Left cardiac atrium (tissue), 4 donors: Measurements from ENCODE around the gene MYO1D. TPM values are rescaled to one million over a fixed set of nuclear protein-coding genes. Genes with fewer than 3 reads are reported as not detected.

Experiments used
- ATAC-seq, 2 donors: fragments of 200-7000 bp; cut with Tn5 transposase; one replicate each; pipeline ENCODE4 v1.9.1; 2020; ENCODE audit warnings: mild to moderate bottlenecking in 2 of 2, moderate library complexity in 2 of 2
- DNase-seq: peaks from one replicate; pipeline ENCODE4 v3.0.0-alpha.2; 2020
- intact Hi-C, 2 donors: fragments of 100-400 bp; cut with DNase I; formaldehyde crosslinking; loops; one replicate each; pipeline versions ENCODE4 v1.14.1 to v1.15.1; 2022 to 2023
- total RNA-seq, 2 donors: library from RNA; stranded (reverse); fragmentation: NEBNext Ultra II Directional; extraction: Animal tissue kit (Norgen Biotek cat#: 25700); gene quantifications; one replicate each; pipeline ENCODE4 v1.2.1, GENCODE V29; 2021
- donor health status: DM: no; HTN: yes; CAD: no.
- donor health status: DM: no; HTN: yes; CAD: no; lungs with severe emphysema.
- donor health status: DM: yes; HTN: yes; CAD: no.
- donor health status: Dilated cardiomyopathy.

Gene MYO1D
- total RNA-seq, 2 donors from 2014 or later = 9.5 to 21.8 TPM

GRCh38 chr17:32449963-32450362 lies 427.0 kb downstream of the MYO1D start:
- no peak for DNase-seq
- intact Hi-C loops = no loop called here
- ATAC-seq = no peak

DNA sequence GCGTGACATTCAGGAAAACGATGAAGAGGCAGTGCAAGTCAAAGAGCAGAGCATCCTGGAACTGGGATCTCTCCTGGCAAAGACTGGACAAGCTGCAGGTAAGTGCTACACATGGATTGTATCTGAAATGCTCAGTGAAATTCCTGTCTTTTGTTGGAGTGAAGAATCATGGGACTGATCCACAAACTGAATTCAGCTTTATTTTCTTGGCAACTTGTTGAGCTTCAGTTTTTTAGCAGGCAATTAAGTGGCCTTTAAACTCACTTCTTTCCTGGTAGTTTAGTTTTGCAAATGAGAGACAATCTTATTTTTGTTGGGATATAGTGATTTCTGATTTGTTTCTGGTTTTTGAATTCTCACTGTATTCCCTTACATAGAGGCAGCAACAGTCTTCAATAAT lies 430.0 kb downstream of the MYO1D start:
- ATAC-seq (no peak), DNase-seq (no peak)
- intact Hi-C loops = no loop called here

- ATAC-seq (no peak), DNase-seq (no peak)
- intact Hi-C loops = no loop called here
Observed at GRCh38 chr17:32445971-32446370, 431.0 kb downstream of the MYO1D start.

GRCh38 chr17:32445497-32445896 lies 431.4 kb downstream of the MYO1D start:
- intact Hi-C loops = no loop called here
- DNase-seq (no peak), ATAC-seq (no peak)

- DNase-seq = peak; percentile 37
- intact Hi-C loops = no loop called here
- ATAC-seq = peak; percentile 46 to 80
Observed at GRCh38 chr17:32445074-32445415, 431.9 kb downstream of the MYO1D start.

DNA sequence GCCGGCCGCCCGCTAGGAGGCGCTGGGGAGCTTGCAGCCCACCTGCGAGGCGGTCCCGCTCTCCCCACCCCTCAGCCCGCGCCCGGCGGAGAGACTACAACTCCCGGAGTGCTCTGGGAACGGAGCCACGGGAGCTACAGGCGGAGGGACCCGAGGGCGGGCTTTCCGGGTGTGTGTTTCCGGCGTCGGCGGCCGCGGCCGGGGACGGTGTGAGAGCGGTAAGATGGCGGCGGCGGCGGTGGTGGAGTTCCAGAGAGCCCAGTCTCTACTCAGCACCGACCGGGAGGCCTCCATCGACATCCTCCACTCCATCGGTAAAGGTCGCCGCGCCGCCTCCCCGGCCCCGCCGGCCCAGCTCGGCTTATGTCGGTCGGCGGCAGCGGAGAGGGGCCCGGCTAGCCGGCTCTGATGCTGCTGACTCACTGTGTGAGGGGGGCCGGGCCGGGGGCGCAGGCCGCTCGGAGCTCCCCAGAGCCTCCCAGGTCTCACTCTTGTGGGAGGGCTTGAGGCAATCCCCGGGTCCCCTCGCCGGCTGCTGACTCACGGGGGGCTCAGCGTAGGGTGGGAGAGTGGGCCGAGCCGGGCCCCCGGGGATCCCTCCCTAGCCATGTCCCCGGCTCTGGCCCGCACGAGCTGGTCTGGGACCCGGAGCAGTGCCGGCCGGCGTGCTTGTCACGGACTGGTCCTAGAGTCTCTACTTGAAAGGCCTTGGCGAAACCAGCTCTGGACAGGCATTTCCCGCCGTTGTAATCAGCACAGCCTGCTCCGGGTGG lies 432.4 kb downstream of the MYO1D start, which contains the start of gene PSMD11:
Gene PSMD11 (plus strand): TSS at position 210 of the 773 bp plus-strand sequence. CDS start 14 bp downstream, at position 224.
- ATAC-seq = peak; percentile 98
- DNase-seq = peak; percentile 99
- intact Hi-C loops = no loop called here

DNA sequence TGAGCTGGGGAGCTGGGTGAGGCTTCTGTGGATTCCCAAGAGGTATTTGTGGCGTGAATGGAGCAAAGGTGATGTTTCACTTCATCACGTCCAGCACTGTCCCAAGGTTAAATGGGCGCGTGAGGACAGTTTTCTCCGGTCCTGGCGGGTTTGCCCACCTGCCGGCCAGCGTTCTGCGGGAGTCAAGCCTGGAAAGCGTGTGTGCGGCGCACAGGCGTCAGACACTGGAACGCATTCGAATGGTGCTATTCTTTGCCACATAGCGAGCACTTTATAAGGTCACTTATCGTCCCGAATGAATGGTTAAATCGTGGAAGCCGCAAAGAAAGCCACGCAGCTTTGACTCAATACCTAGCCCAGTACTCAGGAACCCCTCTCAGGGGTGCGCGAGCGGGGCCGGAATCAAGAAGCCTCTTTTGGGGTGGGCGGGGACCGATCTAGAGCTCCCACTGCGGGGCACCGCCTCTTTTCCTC lies 433.1 kb downstream of the MYO1D start:
- intact Hi-C loops = no loop called here
- ATAC-seq = peak in 1 of 2 donors; percentile 2
- no peak for DNase-seq

Other genes starting within 250 kb of the MYO1D start
- 10 to 100 TPM; 29.8 to 36.5 TPM for gene TMEM98, start 51.0 kb upstream of the MYO1D start, total RNA-seq
- not detected for gene SPACA3, start 114.7 kb upstream of the MYO1D start, total RNA-seq